Stimulated activated naive CD8-positive, alpha-beta T cell treated with anti-CD3 and anti-CD28 coated beads, Interleukin-15, amount 100 ng/mL, for 72 hours (primary cell): ENCODE measurements around the gene AIG1.
"Not testable (repeated sequence)": the region's sequence is repeated elsewhere in the genome, so short reads cannot be mapped to it uniquely, and the experiment has no call there.

Source experiments
- ATAC-seq: fragments of 150-1000 bp; cut with Tn5 transposase; 2 replicates; pipeline ENCODE4 v1.10.0; 2021; ENCODE audit warnings: mild to moderate bottlenecking, moderate library complexity
- DNase-seq, 2 donors: peaks; one replicate each; pipeline ENCODE4 v3.0.0; 2021 to 2022
- H3K27ac Mint-ChIP-seq, 2 donors: one replicate each; pipeline ENCODE4 v1.8.0; 2022; ENCODE audit warnings: mild to moderate bottlenecking in 2 of 2, mixed read lengths in 2 of 2, moderate library complexity in 2 of 2
- H3K27me3 Mint-ChIP-seq: one replicate; pipeline ENCODE4 v1.8.0; 2022; ENCODE audit warnings: mixed read lengths
- H3K4me1 Mint-ChIP-seq: one replicate; pipeline ENCODE4 v1.8.0; 2022; ENCODE audit warnings: mild to moderate bottlenecking, mixed read lengths
- H3K4me3 Mint-ChIP-seq, 2 donors: one replicate each; pipeline ENCODE4 v1.8.0; 2022; ENCODE audit warnings: mild to moderate bottlenecking in 2 of 2, mixed read lengths in 2 of 2, moderate library complexity in 1 of 2
- H3K9me3 Mint-ChIP-seq, 2 donors: one replicate each; pipeline ENCODE4 v1.8.0; 2022; ENCODE audit warnings: mixed read lengths in 2 of 2

The AIG1 gene

GRCh38 chr6:143044345-143044744 is 16.3 kb upstream of the AIG1 start:
- H3K27ac Mint-ChIP-seq, ATAC-seq, H3K4me3 Mint-ChIP-seq, DNase-seq: not testable (repeated sequence)
- peaks cover 14% of the 10 kb centered on the region for H3K27me3 Mint-ChIP-seq
- peaks cover 15% of the 10 kb centered on the region for H3K4me1 Mint-ChIP-seq
- peaks cover 8 to 11% of the 10 kb centered on the region in 2 donors for H3K9me3 Mint-ChIP-seq

- H3K4me3 Mint-ChIP-seq = no peak overlapping the region
- DNase-seq (no peak), ATAC-seq (no peak)
- no peak overlapping the region for H3K27ac Mint-ChIP-seq
- peaks cover 16% of the 10 kb centered on the region for H3K4me1 Mint-ChIP-seq
- H3K27me3 Mint-ChIP-seq = peaks cover 8% of the 10 kb centered on the region
- H3K9me3 Mint-ChIP-seq = peaks cover 4% of the 10 kb centered on the region in 2 donors
These were observed 11.1 kb upstream of the AIG1 start for GRCh38 chr6:143049611-143050010.

- no peak overlapping the region for H3K4me3 Mint-ChIP-seq
- H3K27me3 Mint-ChIP-seq = no peaks in the 10 kb centered on the region
- H3K4me1 Mint-ChIP-seq = peaks cover 16% of the 10 kb centered on the region
- ATAC-seq = no peak
- H3K27ac Mint-ChIP-seq = no peak overlapping the region
- H3K9me3 Mint-ChIP-seq = peaks cover 0 to 4% of the 10 kb centered on the region in 2 donors
- no peak for DNase-seq
These were observed 10.2 kb upstream of the AIG1 start for GRCh38 chr6:143050509-143050908.

- Mint-ChIP-seq H3K9me3 (peaks cover 0 to 4% of the 10 kb centered on the region in 2 donors), H3K27me3 (no peaks in the 10 kb centered on the region)
- no peak for ATAC-seq
These were observed 8.4 kb upstream of the AIG1 start for GRCh38 chr6:143052282-143052681.

GRCh38 chr6:143053856-143054255 is 6.8 kb upstream of the AIG1 start:
- peaks cover 23% of the 10 kb centered on the region for H3K4me1 Mint-ChIP-seq
- peaks cover 0 to 3% of the 10 kb centered on the region in 2 donors for H3K9me3 Mint-ChIP-seq
- ATAC-seq (no peak), DNase-seq (no peak)
- H3K4me3 Mint-ChIP-seq = peak overlapping the region in 1 of 2 donors; percentile 35
- H3K27me3 Mint-ChIP-seq = no peaks in the 10 kb centered on the region
- no peak overlapping the region for H3K27ac Mint-ChIP-seq

More at GRCh38 chr6:143052282-143052681, 8.4 kb upstream of the AIG1 start:
- no peak overlapping the region for H3K4me3 Mint-ChIP-seq
- H3K4me1 Mint-ChIP-seq = peaks cover 17% of the 10 kb centered on the region
- DNase-seq = no peak
- no peak overlapping the region for H3K27ac Mint-ChIP-seq

GRCh38 chr6:143054329-143054728 is 6.4 kb upstream of the AIG1 start:
- no peaks in the 10 kb centered on the region for H3K27me3 Mint-ChIP-seq
- H3K4me3 Mint-ChIP-seq = no peak overlapping the region
- DNase-seq = no peak
- no peak for ATAC-seq
- no peaks in the 10 kb centered on the region for H3K9me3 Mint-ChIP-seq
- H3K4me1 Mint-ChIP-seq = peaks cover 28% of the 10 kb centered on the region
- no peak overlapping the region for H3K27ac Mint-ChIP-seq

- Mint-ChIP-seq H3K27ac (no peak overlapping the region), H3K4me3 (no peak overlapping the region), H3K9me3 (no peaks in the 10 kb centered on the region), H3K4me1 (peaks cover 33% of the 10 kb centered on the region), H3K27me3 (no peaks in the 10 kb centered on the region)
- no peak for ATAC-seq
- DNase-seq = no peak
These were observed 5.5 kb upstream of the AIG1 start for GRCh38 chr6:143055213-143055612.

- no peak overlapping the region for H3K4me3 Mint-ChIP-seq
- no peak overlapping the region for H3K27ac Mint-ChIP-seq
These were observed 4.8 kb upstream of the AIG1 start for GRCh38 chr6:143055891-143056290.

GRCh38 chr6:143058987-143059386 is 1.7 kb upstream of the AIG1 start:
- ATAC-seq (no peak), DNase-seq (no peak)
- Mint-ChIP-seq H3K9me3 (no peaks in the 10 kb centered on the region), H3K4me1 (peaks cover 44% of the 10 kb centered on the region), H3K4me3 (peak overlapping the region; percentile 46 to 83), H3K27me3 (no peaks in the 10 kb centered on the region), H3K27ac (peak overlapping the region; percentile 8 to 27)

More at GRCh38 chr6:143055891-143056290, 4.8 kb upstream of the AIG1 start:
- H3K4me1 Mint-ChIP-seq = peaks cover 34% of the 10 kb centered on the region
- ATAC-seq = no peak
- DNase-seq = no peak
- no peaks in the 10 kb centered on the region for H3K27me3 Mint-ChIP-seq
- no peaks in the 10 kb centered on the region for H3K9me3 Mint-ChIP-seq

GRCh38 chr6:143059663-143060353 is 881 bp upstream of the AIG1 start:
- peak; percentile 25 to 70 for DNase-seq
- Mint-ChIP-seq H3K27ac (peak overlapping the region; percentile 99 to 100), H3K4me1 (peaks cover 47% of the 10 kb centered on the region), H3K4me3 (peak overlapping the region; percentile 83 to 97), H3K27me3 (no peaks in the 10 kb centered on the region), H3K9me3 (no peaks in the 10 kb centered on the region)
- peak; percentile 76 for ATAC-seq

GRCh38 chr6:143060354-143060805 is 309 bp upstream of the AIG1 start:
- ATAC-seq (peak; percentile 83), DNase-seq (peak; percentile 78 to 90)
- peaks cover 49% of the 10 kb centered on the region for H3K4me1 Mint-ChIP-seq
- H3K9me3 Mint-ChIP-seq = no peaks in the 10 kb centered on the region
- peak overlapping the region; percentile 83 to 97 for H3K4me3 Mint-ChIP-seq
- no peaks in the 10 kb centered on the region for H3K27me3 Mint-ChIP-seq
- H3K27ac Mint-ChIP-seq = peak overlapping the region; percentile 99 to 100

- DNase-seq (no peak), ATAC-seq (no peak)
- peak overlapping the region; percentile 86 to 90 for H3K4me3 Mint-ChIP-seq
- H3K4me1 Mint-ChIP-seq = peaks cover 49% of the 10 kb centered on the region
- no peaks in the 10 kb centered on the region for H3K9me3 Mint-ChIP-seq
- H3K27me3 Mint-ChIP-seq = no peaks in the 10 kb centered on the region
- H3K27ac Mint-ChIP-seq = peak overlapping the region in 1 of 2 donors; percentile 98
These were observed 1.1 kb downstream of the AIG1 start for GRCh38 chr6:143061597-143062385.

GRCh38 chr6:143062551-143062950 is 1.9 kb downstream of the AIG1 start:
- Mint-ChIP-seq H3K4me3 (no peak overlapping the region), H3K9me3 (no peaks in the 10 kb centered on the region), H3K27ac (no peak overlapping the region), H3K27me3 (no peaks in the 10 kb centered on the region), H3K4me1 (peaks cover 45% of the 10 kb centered on the region)
- ATAC-seq (no peak), DNase-seq (no peak)

- no peaks in the 10 kb centered on the region for H3K9me3 Mint-ChIP-seq
- H3K27me3 Mint-ChIP-seq = no peaks in the 10 kb centered on the region
- no peak overlapping the region for H3K27ac Mint-ChIP-seq
- peaks cover 43% of the 10 kb centered on the region for H3K4me1 Mint-ChIP-seq
- DNase-seq = no peak
- ATAC-seq = no peak
- no peak overlapping the region for H3K4me3 Mint-ChIP-seq
These were observed 2.9 kb downstream of the AIG1 start for GRCh38 chr6:143063631-143064030.

GRCh38 chr6:143064271-143064670 is 3.6 kb downstream of the AIG1 start:
- Mint-ChIP-seq H3K4me1 (peaks cover 37% of the 10 kb centered on the region), H3K27me3 (no peaks in the 10 kb centered on the region), H3K27ac (no peak overlapping the region), H3K9me3 (no peaks in the 10 kb centered on the region), H3K4me3 (no peak overlapping the region)
- DNase-seq = no peak
- ATAC-seq = no peak
